Measurements from ENCODE around the gene KCNJ4.
"Not testable (repeated sequence)": the region's sequence is repeated elsewhere in the genome, so short reads cannot be mapped to it uniquely, and the experiment has no call there.

Gene KCNJ4

DNA sequence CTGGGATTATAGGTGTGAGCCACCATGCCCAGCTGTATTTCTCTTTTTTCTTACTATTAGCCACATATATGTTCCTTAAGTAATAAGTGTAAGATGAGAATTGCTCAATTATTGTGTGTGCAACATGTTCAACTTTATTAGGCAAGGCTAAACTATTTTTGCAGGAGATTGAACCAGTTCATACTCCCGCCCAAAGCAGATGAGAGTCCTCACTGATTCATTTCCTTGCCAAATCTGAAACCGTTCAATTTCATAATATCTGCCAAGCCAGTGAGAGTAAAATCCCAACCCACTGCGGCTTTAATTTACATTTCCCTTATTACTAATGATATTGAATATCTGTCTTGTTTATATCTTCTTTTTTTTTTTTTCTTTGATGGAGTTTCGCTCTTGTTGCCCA is 48.4 kb downstream of the KCNJ4 start:
- DNase-seq: no peak

DNA sequence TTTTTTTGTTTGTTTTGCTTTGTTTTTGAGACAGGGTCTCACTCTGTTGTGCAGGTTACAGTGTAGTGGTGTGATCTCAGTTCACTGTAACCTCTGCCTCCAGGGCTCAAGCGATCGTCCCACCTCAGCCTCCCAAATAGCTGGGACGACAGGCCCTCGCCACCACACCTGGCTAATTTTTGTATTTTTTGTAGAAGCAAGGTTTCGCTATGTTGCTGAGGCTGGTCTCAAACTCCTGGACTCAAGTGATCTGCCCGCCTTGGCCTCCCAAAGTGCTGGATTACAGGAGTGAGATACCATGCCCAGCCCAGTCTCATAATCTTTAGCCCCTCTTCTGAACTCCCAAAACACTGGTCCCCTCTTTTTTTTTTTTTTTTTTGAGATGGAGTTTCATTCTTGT is 50.6 kb downstream of the KCNJ4 start:
- DNase-seq: no peak

GRCh38 chr22:38403812-38404211 is 51.2 kb downstream of the KCNJ4 start:
- no peak for DNase-seq

DNA sequence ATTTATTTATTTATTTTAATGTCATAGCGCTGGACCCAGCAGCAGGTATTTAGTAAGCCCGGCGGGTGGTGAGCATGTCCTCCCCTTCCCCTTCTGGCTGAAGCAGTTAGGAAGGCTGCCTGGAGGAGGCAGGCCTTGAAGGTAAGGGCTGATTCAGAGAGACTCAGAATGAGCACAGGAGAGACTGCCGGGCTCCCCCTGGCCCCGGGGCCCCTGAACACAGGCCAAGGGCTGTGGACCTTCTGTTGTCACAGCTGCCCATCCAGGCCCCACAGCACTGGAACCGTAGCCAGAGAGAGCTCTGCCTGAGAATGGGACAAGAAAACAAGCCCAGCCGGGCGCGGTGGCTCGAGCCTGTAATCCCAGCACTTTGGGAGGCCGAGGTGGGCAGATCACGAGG is 52.8 kb downstream of the KCNJ4 start:
- DNase-seq: no peak

GRCh38 chr22:38401336-38402084 is 53.5 kb downstream of the KCNJ4 start:
- DNase-seq: no peak

- not testable (repeated sequence) for DNase-seq
Measured at GRCh38 chr22:38400256-38400655, 54.7 kb downstream of the KCNJ4 start.

- peak; percentile 62 for DNase-seq
Measured at GRCh38 chr22:38398609-38399461, 56.2 kb downstream of the KCNJ4 start.

DNA sequence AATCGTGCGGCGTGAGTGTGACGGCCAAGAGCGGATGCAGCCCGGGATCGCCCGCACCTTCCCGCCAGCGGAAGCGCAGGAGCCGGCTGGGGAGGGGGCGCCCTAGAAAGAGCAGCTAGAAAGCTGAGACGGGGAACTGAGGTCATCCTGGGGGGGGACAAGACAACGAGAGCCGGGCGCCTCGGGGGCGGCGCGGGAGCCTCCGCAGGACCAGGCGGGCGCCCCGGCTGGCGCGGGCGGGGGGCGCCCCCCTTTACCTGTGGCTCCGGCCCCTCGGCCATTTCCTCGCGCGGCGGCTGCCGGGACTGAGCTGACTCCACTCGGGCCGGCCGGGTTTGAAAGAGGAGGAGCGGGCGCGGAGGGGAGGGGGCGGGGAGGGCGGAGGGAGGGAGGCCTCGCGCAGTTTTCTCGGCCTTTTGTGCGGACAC is 56.8 kb downstream of the KCNJ4 start:
- peak; percentile 41 for DNase-seq

- no peak for DNase-seq
Measured at GRCh38 chr22:38397189-38398085, 57.6 kb downstream of the KCNJ4 start.

DNA sequence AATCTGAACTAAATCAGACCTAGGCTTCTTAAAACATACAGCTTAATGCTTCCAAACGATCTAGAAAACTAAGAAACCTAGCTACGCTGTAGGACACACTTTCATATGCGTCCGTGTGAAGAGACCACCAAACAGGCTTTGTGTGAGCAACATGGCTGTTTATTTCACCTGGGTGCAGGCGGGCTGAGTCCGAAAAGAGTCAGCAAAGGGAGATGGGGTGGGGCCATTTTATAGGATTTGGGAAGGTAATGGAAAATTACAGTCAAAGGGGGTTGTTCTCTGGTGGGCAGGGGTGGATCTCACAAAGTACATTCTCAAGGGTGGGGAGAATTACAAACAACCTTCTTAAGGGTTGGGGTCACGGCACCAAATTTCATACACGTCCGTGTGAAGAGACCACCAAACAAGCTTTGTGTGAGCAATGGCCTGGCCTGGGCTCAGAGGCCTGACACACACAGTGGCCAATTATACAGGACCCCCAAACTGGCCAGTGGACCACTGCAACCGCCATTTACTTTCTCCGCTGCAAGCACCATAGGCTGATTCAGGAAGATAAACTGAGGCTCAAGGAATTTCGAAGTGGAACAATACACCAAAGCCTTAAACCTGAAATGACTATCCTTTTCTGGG is 58.4 kb downstream of the KCNJ4 start:
- DNase-seq: not testable (repeated sequence)

DNA sequence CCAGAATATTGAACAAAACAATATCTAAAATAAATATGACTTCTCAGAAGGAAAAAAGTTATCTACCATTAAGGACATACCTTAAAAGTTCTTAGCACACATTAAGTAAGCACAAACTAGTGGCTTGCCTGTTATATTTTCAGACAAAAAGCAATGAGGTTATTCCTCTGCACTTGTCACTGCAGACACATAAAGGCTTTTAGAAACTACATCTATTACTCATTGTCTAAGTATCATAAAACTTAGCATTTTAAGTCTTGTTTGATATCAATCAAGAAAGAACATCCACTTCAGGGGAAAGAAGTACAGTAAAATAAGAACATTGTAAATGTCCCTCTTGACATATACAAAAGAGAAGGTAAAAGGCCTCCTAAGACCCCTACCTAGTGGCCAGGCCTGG is 59.1 kb downstream of the KCNJ4 start:
- DNase-seq: not testable (repeated sequence)

DNA sequence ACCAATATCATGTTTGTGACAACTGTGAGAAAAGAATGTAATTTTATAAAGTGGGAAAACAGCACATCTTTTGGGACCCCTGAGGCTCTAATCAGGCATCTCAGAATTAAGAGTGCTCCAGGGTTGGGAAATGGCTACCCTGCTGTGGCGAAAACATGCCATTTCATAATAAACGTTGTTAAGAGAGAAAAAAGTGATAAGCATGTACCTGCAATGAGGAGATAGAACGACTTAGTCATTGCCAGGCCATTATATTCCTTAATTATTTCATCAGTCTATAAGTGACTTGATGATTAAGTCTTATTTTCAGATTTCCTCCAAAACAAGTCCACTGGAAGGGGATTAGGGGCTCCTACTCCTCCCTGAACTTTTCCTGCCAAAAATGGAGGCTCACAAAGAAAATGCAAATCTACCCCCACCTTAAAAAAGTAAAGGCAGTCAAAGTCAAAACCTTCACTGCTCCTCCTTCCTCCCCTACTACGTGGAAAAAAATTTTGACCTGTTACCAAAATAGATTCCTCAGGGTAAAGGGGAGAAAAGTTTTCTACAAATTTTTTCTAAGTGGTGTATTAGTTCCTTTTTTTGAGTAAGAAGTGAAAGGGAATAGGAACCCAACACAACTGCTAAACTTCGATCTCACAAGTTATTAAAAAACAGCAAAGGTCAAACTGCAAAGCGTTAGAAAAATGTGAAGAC is 59.9 kb downstream of the KCNJ4 start:
- not testable (repeated sequence) for DNase-seq

- not testable (repeated sequence) for DNase-seq
Measured at GRCh38 chr22:38389428-38389818, 65.6 kb downstream of the KCNJ4 start.

- not testable (repeated sequence) for DNase-seq
Measured at GRCh38 chr22:38388506-38389427, 66.2 kb downstream of the KCNJ4 start.

DNA sequence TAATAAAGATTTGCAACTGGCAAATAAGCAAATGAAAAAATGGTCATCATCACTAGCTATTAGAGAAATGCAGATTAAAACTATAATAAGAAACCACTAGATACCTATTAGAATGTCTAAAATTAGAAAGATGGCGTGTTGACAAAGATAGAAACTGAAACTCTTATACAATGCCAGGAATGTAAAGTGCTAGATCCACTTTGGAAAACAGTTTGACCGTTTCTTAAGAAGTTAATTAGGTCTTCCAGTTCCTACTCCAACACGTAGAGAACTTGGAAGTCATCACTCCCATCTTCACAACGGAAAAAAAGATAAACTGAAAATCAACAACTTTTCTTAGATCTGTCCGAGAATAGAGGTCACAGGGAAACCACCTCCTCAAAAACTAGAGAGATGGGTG is 68.1 kb downstream of the KCNJ4 start:
- DNase-seq: not testable (repeated sequence)

DNA sequence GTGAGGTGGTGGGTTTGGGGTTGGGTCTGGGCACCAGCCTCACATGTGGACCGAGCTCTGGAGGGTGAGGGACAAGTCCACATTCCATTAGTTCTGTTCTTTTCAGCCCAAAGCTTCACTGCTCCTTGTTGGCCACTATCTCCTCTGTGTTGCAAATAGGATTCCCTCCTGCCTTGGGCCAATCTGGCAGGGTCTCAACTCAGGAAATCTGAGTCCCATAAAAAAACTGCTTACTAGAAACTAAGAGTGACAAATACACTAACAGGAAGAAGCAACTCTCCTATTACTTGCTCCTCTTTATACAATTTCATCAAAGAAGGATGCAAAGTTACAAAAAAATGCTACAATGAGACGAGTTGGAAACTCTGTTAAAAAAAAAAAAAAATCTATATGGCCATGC is 71.6 kb downstream of the KCNJ4 start:
- DNase-seq: no peak

GRCh38 chr22:38381371-38381770 is 73.6 kb downstream of the KCNJ4 start:
- not testable (repeated sequence) for DNase-seq
